H1 (cell line): ENCODE results near the gene NR2C2AP. TPM values are rescaled to one million over a fixed set of nuclear protein-coding genes. Genes with fewer than 3 reads are reported as not detected.

Source experiments
- CTCF ChIA-PET: fragments of 300-600 bp; sonication (Branson Sonifier 250); formaldehyde crosslinking; loops from one replicate; lab custom pipeline; 2021; ENCODE audit not compliant: partially characterized antibody; lab: Charles Lee
- POLR2A ChIA-PET: fragments of 300-600 bp; sonication (Branson Sonifier 250); formaldehyde crosslinking; loops from one replicate; lab custom pipeline; 2021; ENCODE audit warnings: inconsistent platforms; ENCODE audit not compliant: partially characterized antibody; lab: Charles Lee
- DNase-seq, 2 experiments: peaks; one replicate each; pipeline versions ENCODE4 v3.0.0 to v3.0.0-alpha.2; 2010 to 2022; ENCODE audit warnings: low spot score in 2 of 2, low read depth in 1 of 2, mixed read lengths in 1 of 2
- FAIRE-seq: peaks from 2 replicates; lab custom pipeline; 2011; peaks lifted over from hg19 to GRCh38; lab: Jason Lieb, UNC
- H2AFZ ChIP-seq: 2 replicates; pipeline ENCODE4 v1.8.1; 2012; ENCODE audit warnings: low read length, inconsistent platforms
- H2AK5ac ChIP-seq: 2 replicates; pipeline ENCODE4 v1.6.1; 2013; ENCODE audit warnings: low read depth, low read length
- H2BK120ac ChIP-seq: replicated peaks from 2 replicates; pipeline ENCODE3; 2013; ENCODE audit warnings: low read depth, low read length, inconsistent platforms
- H2BK12ac ChIP-seq: 2 replicates; pipeline ENCODE4 v1.6.1; 2013; ENCODE audit warnings: low read depth, low read length
- H2BK15ac ChIP-seq: 2 replicates; pipeline ENCODE4 v1.6.1; 2013; ENCODE audit warnings: low read length
- H2BK20ac ChIP-seq: 2 replicates; pipeline ENCODE4 v1.6.1; 2013; ENCODE audit warnings: low read length
- H2BK5ac ChIP-seq: 2 replicates; pipeline ENCODE4 v1.6.1; 2013; ENCODE audit warnings: low read depth, low read length
- H3K14ac ChIP-seq: 2 replicates; pipeline ENCODE4 v1.6.1; 2013; ENCODE audit warnings: inconsistent platforms; ENCODE audit not compliant: insufficient read length
- H3K18ac ChIP-seq: 2 replicates; pipeline ENCODE4 v1.6.1; 2013; ENCODE audit warnings: low read length; ENCODE audit errors: extremely low read depth
- H3K23ac ChIP-seq: 2 replicates; pipeline ENCODE4 v1.6.1; 2013; ENCODE audit warnings: inconsistent platforms; ENCODE audit not compliant: insufficient read length
- H3K23me2 ChIP-seq: 2 replicates; pipeline ENCODE4 v1.6.1; 2013; ENCODE audit warnings: low read depth, low read length
- H3K27ac ChIP-seq: 2 replicates; pipeline ENCODE4 v1.6.1; 2011; ENCODE audit warnings: low read depth, low read length, inconsistent platforms
- H3K27me3 ChIP-seq, 4 experiments: replicated peaks in 1 of 4; 1 replicate in 1 of 4; 2 replicates in 3 of 4; pipeline versions ENCODE4 v1.6.1 to v1.8.1; 2011 to 2013; ENCODE audit warnings: low read length in 3 of 4, mild to moderate bottlenecking in 3 of 4, inconsistent platforms in 2 of 4, mixed read lengths in 2 of 4, moderate library complexity in 1 of 4; ENCODE audit not compliant: control insufficient read depth in 3 of 4, insufficient read depth in 3 of 4; ENCODE audit errors: extremely low read depth in 1 of 4
- H3K36me3 ChIP-seq, 4 experiments: 2 replicates each; pipeline versions ENCODE4 v1.6.1 to v1.8.1; 2011 to 2013; ENCODE audit warnings: mild to moderate bottlenecking in 4 of 4, low read length in 3 of 4, moderate library complexity in 2 of 4, control low read depth in 1 of 4, inconsistent platforms in 1 of 4; ENCODE audit not compliant: insufficient read depth in 4 of 4, control insufficient read depth in 2 of 4
- H3K4ac ChIP-seq: replicated peaks from 2 replicates; pipeline ENCODE3; 2013; ENCODE audit warnings: low read length, low read depth, mixed read lengths, inconsistent platforms; ENCODE audit not compliant: insufficient read length
- H3K4me1 ChIP-seq, 4 experiments: replicated peaks in 1 of 4; 1 replicate in 1 of 4; 2 replicates in 3 of 4; pipeline versions ENCODE4 v1.6.1 to v1.8.1; 2011 to 2013; ENCODE audit warnings: low read length in 3 of 4, inconsistent platforms in 2 of 4, mixed read lengths in 1 of 4; ENCODE audit not compliant: insufficient read depth in 4 of 4, control insufficient read depth in 3 of 4
- H3K4me2 ChIP-seq, 2 experiments: 2 replicates each; pipeline versions ENCODE4 v1.6.1 to v1.8.1; 2011 to 2013; ENCODE audit warnings: low read depth in 2 of 2, low read length in 2 of 2, control low read depth in 1 of 2, inconsistent platforms in 1 of 2, mild to moderate bottlenecking in 1 of 2; ENCODE audit not compliant: insufficient read depth in 1 of 2
- H3K4me3 ChIP-seq, 4 experiments: fragments of 200-600, 300-600 bp in 1 of 4; sonication (generic), shearing (Covaris generic), sonication (Bioruptor Twin) in 1 of 4; 2 replicates each; pipeline versions ENCODE4 v1.5.1 to v1.8.1; 2011 to 2016; ENCODE audit warnings: low read length in 4 of 4, low read depth in 3 of 4, control low read depth in 2 of 4, inconsistent platforms in 2 of 4, mild to moderate bottlenecking in 2 of 4, mixed read lengths in 1 of 4, moderate library complexity in 1 of 4; ENCODE audit not compliant: insufficient read depth in 2 of 4; ENCODE audit errors: extremely low read depth in 1 of 4
- H3K56ac ChIP-seq: replicated peaks from 2 replicates; pipeline ENCODE3; 2013; ENCODE audit warnings: low read depth, mild to moderate bottlenecking, mixed read lengths, low read length, inconsistent platforms; ENCODE audit not compliant: insufficient read length
- H3K79me1 ChIP-seq: 2 replicates; pipeline ENCODE4 v1.6.1; 2013; ENCODE audit warnings: low read depth, low read length, control low read depth
- H3K79me2 ChIP-seq, 2 experiments: 2 replicates each; pipeline versions ENCODE4 v1.6.1 to v1.8.1; 2012 to 2013; ENCODE audit warnings: low read length in 2 of 2, mild to moderate bottlenecking in 2 of 2, inconsistent platforms in 1 of 2; ENCODE audit not compliant: insufficient read depth in 2 of 2, control insufficient read depth in 1 of 2
- H3K9ac ChIP-seq, 4 experiments: replicated peaks in 1 of 4; 1 replicate in 1 of 4; 2 replicates in 3 of 4; pipeline versions ENCODE4 v1.6.1 to v1.8.1; 2011 to 2013; ENCODE audit warnings: low read depth in 3 of 4, low read length in 3 of 4, control low read depth in 2 of 4, mild to moderate bottlenecking in 2 of 4, moderate library complexity in 2 of 4, inconsistent platforms in 1 of 4; ENCODE audit errors: extremely low read depth in 1 of 4
- H3K9me3 ChIP-seq, 2 experiments: 2 replicates each; pipeline versions ENCODE4 v1.6.1 to v1.8.1; 2012 to 2013; ENCODE audit warnings: mild to moderate bottlenecking in 2 of 2, moderate library complexity in 2 of 2, control low read depth in 1 of 2, inconsistent platforms in 1 of 2, low read depth in 1 of 2, low read length in 1 of 2, mixed read lengths in 1 of 2; ENCODE audit not compliant: insufficient read depth in 2 of 2
- H4K20me1 ChIP-seq, 2 experiments: replicated peaks in 1 of 2; 2 replicates each; pipeline versions ENCODE3 to v1.8.1; 2011 to 2013; ENCODE audit warnings: inconsistent platforms in 2 of 2, low read length in 2 of 2, mild to moderate bottlenecking in 1 of 2; ENCODE audit not compliant: insufficient read depth in 2 of 2, control insufficient read depth in 1 of 2
- H4K5ac ChIP-seq: 2 replicates; pipeline ENCODE4 v1.6.1; 2013; ENCODE audit warnings: low read length, low read depth, mixed read lengths, inconsistent platforms; ENCODE audit not compliant: insufficient read length
- H4K8ac ChIP-seq: 2 replicates; pipeline ENCODE4 v1.8.0; 2013; ENCODE audit warnings: mild to moderate bottlenecking, moderate library complexity, low read length, inconsistent platforms; ENCODE audit not compliant: insufficient read depth; ENCODE audit errors: extremely low read depth
- H4K91ac ChIP-seq: replicated peaks from 2 replicates; pipeline ENCODE3; 2013; ENCODE audit warnings: low read length, mixed read lengths, inconsistent platforms; ENCODE audit not compliant: insufficient read length
- HDAC6 ChIP-seq: IDR thresholded peaks from one replicate; pipeline ENCODE4 v1.7.1; 2012; ENCODE audit warnings: low read depth, mild to moderate bottlenecking, inconsistent platforms, low read length, moderate library complexity
- MAFK ChIP-seq: IDR thresholded peaks from 2 replicates; pipeline ENCODE4 v1.6.1; 2012; ENCODE audit warnings: low read depth, mild to moderate bottlenecking, improper control_type of control experiment, low read length
- SIX5 ChIP-seq: IDR thresholded peaks from 2 replicates; pipeline ENCODE4 v1.6.1; 2011; ENCODE audit warnings: mild to moderate bottlenecking, low read depth, low read length
- SRF ChIP-seq: IDR thresholded peaks from 2 replicates; pipeline ENCODE4 v1.6.1; 2011; ENCODE audit warnings: mild to moderate bottlenecking, low read depth, low read length, moderate library complexity
- WGBS, 2 experiments: shearing (Covaris generic) in 1 of 2; methylation state at CpG; one replicate each; pipeline versions ENCODE4 v1.1.6 to v1.1.7; 2013 to 2015; ENCODE audit warnings: low lambda C conversion rate in 2 of 2, mixed read lengths in 2 of 2, inconsistent platforms in 1 of 2, low coverage in 1 of 2, missing lambda C conversion rate in 1 of 2; ENCODE audit not compliant: insufficient replicate concordance in 2 of 2, insufficient coverage in 1 of 2, insufficient read length in 1 of 2; ENCODE audit errors: extremely low coverage in 1 of 2, missing lambda C conversion rate in 1 of 2; 5-methylcytosine and 5-hydroxymethylcytosine counted together
- polyA plus RNA-seq, 7 experiments: library from polyadenylated mRNA; depleted of rRNA in 3 of 7; stranded (reverse) in 5 of 7; unstranded in 2 of 7; fragments of >200 nt in 5 of 7; fragments of 200-250 nt in 2 of 7; gene quantifications; 1 replicate in 5 of 7; 2 replicates in 1 of 7; 4 replicates in 1 of 7; pipeline versions ENCODE4 v1.2.1 to v1.2.3, GENCODE V29; 2011 to 2013; ENCODE audit warnings: missing spikeins in 2 of 7, mixed read lengths in 2 of 7
- total RNA-seq: library from RNA; stranded (reverse); fragmentation: NEBNext Ultra II Directional; extraction: Animal tissue kit (Norgen Biotek cat#: 25700); gene quantifications from 2 replicates; pipeline ENCODE4 v1.2.1, GENCODE V29; 2021

NR2C2AP gene
- total and polyA plus RNA-seq, 2 of the 8 experiments (the other 6 are each of a cell fraction or from before 2014, with no cell fraction given), result 16.4 to 20.5 TPM

GRCh38 chr19:19217099-19217498, 13.9 kb upstream of the NR2C2AP start:
- no peaks in the 10 kb centered on the region for H3K9me3 ChIP-seq
- no peaks in the 10 kb centered on the region for H3K79me1 ChIP-seq
- H3K4me1 ChIP-seq, result peaks cover 0 to 16% (median 8%) of the 10 kb centered on the region in 4 experiments; a peak in 6 of 7 replicates
- H3K23me2 ChIP-seq, result peaks cover 3% of the 10 kb centered on the region; the same call in 1 of the 2 replicates
- no peak overlapping the region for H4K91ac ChIP-seq
- peak; percentile 65 for FAIRE-seq
- H2BK5ac ChIP-seq, result no peak overlapping the region
- no peak overlapping the region for H2BK12ac ChIP-seq
- no peak overlapping the region for H3K18ac ChIP-seq
- H3K4me2 ChIP-seq, result no peak overlapping the region
- H3K23ac ChIP-seq, result no peak overlapping the region
- H3K56ac ChIP-seq, result no peak overlapping the region
- POLR2A ChIA-PET, result interaction anchor here (0.7 to 7.4 kb wide), 2 partner anchors 14 to 32 kb away, joined by 3 to 45 read pairs; partner anchors contain the start of gene NR2C2AP
- H2AFZ ChIP-seq, result no peak overlapping the region
- no peak overlapping the region; a peak in 1 of 8 replicates for H3K4me3 ChIP-seq
- no peak overlapping the region for H2BK15ac ChIP-seq
- H4K8ac ChIP-seq, result no peak overlapping the region
- no peak overlapping the region for H3K14ac ChIP-seq
- H3K27me3 ChIP-seq, result peaks cover 8 to 21% (median 21%) of the 10 kb centered on the region in 4 experiments
- no peaks in the 10 kb centered on the region for H3K79me2 ChIP-seq
- H2BK120ac ChIP-seq, result no peak overlapping the region
- peaks cover 3 to 10% of the 10 kb centered on the region in 2 experiments for H4K20me1 ChIP-seq
- no peak overlapping the region for H3K27ac ChIP-seq
- H2BK20ac ChIP-seq, result no peak overlapping the region
- DNase-seq, result no peak
- no peak overlapping the region for H3K4ac ChIP-seq
- CTCF ChIA-PET, result interaction anchor here (0.6 to 3.3 kb wide), 7 partner anchors 8 to 135 kb away, joined by 3 to 16 read pairs (median 3); no protein-coding TSS in a partner anchor
- H4K5ac ChIP-seq, result no peak overlapping the region
- no peak overlapping the region for H2AK5ac ChIP-seq
- 40% methylated on average over 4 of the region's 4 CpGs; no CpG with 5 or more reads in 1 of the 2 experiments for WGBS, 2 experiments
- H3K9ac ChIP-seq, result no peak overlapping the region
- H3K36me3 ChIP-seq, result no peaks in the 10 kb centered on the region
- no peak for TF ChIP-seq MAFK
- no peak for TF ChIP-seq HDAC6
- no peak for TF ChIP-seq SIX5
- peak; percentile 63 for TF ChIP-seq SRF
